Endodermal cell (in vitro differentiated cells): ENCODE data around the gene DERA. TPM values are rescaled to one million over a fixed set of nuclear protein-coding genes. Genes with fewer than 3 reads are reported as not detected.

Source experiments
- DNase-seq: peaks from one replicate; pipeline ENCODE4 v3.0.0-alpha.2; 2017
- H3K27ac ChIP-seq: 2 replicates; pipeline ENCODE4 v1.5.1; 2013; ENCODE audit warnings: mild to moderate bottlenecking, low read depth, low read length, moderate library complexity
- H3K27me3 ChIP-seq: 2 replicates; pipeline ENCODE4 v1.6.1; 2013; ENCODE audit warnings: mild to moderate bottlenecking, low read length, moderate library complexity; ENCODE audit not compliant: insufficient read depth, control insufficient read depth, poor library complexity, severe bottlenecking
- H3K36me3 ChIP-seq: 2 replicates; pipeline ENCODE4 v1.7.0; 2013; ENCODE audit warnings: mild to moderate bottlenecking, low read length, moderate library complexity; ENCODE audit not compliant: control insufficient read depth, insufficient read depth
- H3K4me1 ChIP-seq: one replicate; pipeline ENCODE4 v1.7.0; 2013; ENCODE audit warnings: low read length; ENCODE audit not compliant: control insufficient read depth, insufficient read depth
- H3K4me3 ChIP-seq: 2 replicates; pipeline ENCODE4 v1.5.1; 2013; ENCODE audit warnings: mild to moderate bottlenecking, low read length, moderate library complexity
- H3K9ac ChIP-seq: 2 replicates; pipeline ENCODE4 v1.6.1; 2013; ENCODE audit warnings: mild to moderate bottlenecking, low read length, moderate library complexity; ENCODE audit not compliant: poor library complexity, severe bottlenecking; ENCODE audit errors: extremely low read depth
- H3K9me3 ChIP-seq: 2 replicates; pipeline ENCODE4 v1.6.1; 2013; ENCODE audit warnings: mild to moderate bottlenecking, low read length, moderate library complexity; ENCODE audit not compliant: control insufficient read depth
- H3K27ac Mint-ChIP-seq: 2 replicates; pipeline ENCODE4 v1.8.0; 2020; ENCODE audit warnings: mixed read lengths
- H3K27me3 Mint-ChIP-seq: 2 replicates; pipeline ENCODE4 v1.8.0; 2021; ENCODE audit warnings: mild to moderate bottlenecking, mixed read lengths; ENCODE audit not compliant: insufficient read depth
- H3K36me3 Mint-ChIP-seq: 2 replicates; pipeline ENCODE4 v1.8.0; 2020; ENCODE audit warnings: low read depth, mixed read lengths
- H3K4me1 Mint-ChIP-seq: 2 replicates; pipeline ENCODE4 v1.8.0; 2020; ENCODE audit warnings: mixed read lengths
- H3K4me3 Mint-ChIP-seq: 2 replicates; pipeline ENCODE4 v1.8.0; 2020; ENCODE audit warnings: mild to moderate bottlenecking, moderate library complexity, mixed read lengths
- H3K9me3 Mint-ChIP-seq: 2 replicates; pipeline ENCODE4 v1.8.0; 2020; ENCODE audit warnings: mild to moderate bottlenecking, mixed read lengths
- CTCF ChIP-seq: fragments of 200-600 bp; sonication (generic); conservative IDR thresholded peaks from 2 replicates; pipeline ENCODE4 v1.5.0; 2021; ENCODE audit warnings: antibody characterized with exemption, mild to moderate bottlenecking
- WGBS, 2 experiments: methylation state at CpG; one replicate each; pipeline versions ENCODE4 v1.1.5 to v1.1.7; 2013; ENCODE audit warnings: missing lambda C conversion rate in 2 of 2, mixed read lengths in 1 of 2; ENCODE audit not compliant: insufficient coverage in 1 of 2, insufficient read length in 1 of 2; 5-methylcytosine and 5-hydroxymethylcytosine counted together
- total RNA-seq, 2 donors: library from RNA; stranded (reverse); fragmentation: NEBNext Ultra II Directional in 1 of 2; extraction: Animal tissue kit (Norgen Biotek cat#: 25700) in 1 of 2; gene quantifications; 2 replicates in 1 of 2; 3 replicates in 1 of 2; pipeline ENCODE4 v1.2.1, GENCODE V29; 2021

DERA gene
- total RNA-seq, 2 donors from 2014 or later: 81.7 to 125 TPM

- no peak for TF ChIP-seq CTCF
- Mint-ChIP-seq H3K36me3 (peaks cover 77% of the 10 kb centered on the region), H3K4me3 (no peak overlapping the region), H3K27me3 (no peaks in the 10 kb centered on the region), H3K4me1 (no peaks in the 10 kb centered on the region), H3K9me3 (peaks cover 71% of the 10 kb centered on the region), H3K27ac (no peak overlapping the region)
- H3K4me1 ChIP-seq: no peaks in the 10 kb centered on the region
- H3K27me3 ChIP-seq: no peaks in the 10 kb centered on the region
- H3K36me3 ChIP-seq: peaks cover 65% of the 10 kb centered on the region
- 94 to 100% methylated on average over 1 of the region's 1 CpG for WGBS, 2 experiments
- no peak for DNase-seq
- peak overlapping the region; percentile 57 for H3K4me3 ChIP-seq
- no peak overlapping the region for H3K9ac ChIP-seq
- H3K27ac ChIP-seq: no peak overlapping the region
- H3K9me3 ChIP-seq: peaks cover 72% of the 10 kb centered on the region
Measured at GRCh38 chr12:16021026-16021425, 109.9 kb downstream of the DERA start.

- Histone ChIP-seq H3K9ac (no peak overlapping the region), H3K4me1 (no peaks in the 10 kb centered on the region), H3K9me3 (peaks cover 67% of the 10 kb centered on the region), H3K4me3 (peak overlapping the region; percentile 9), H3K27ac (no peak overlapping the region), H3K36me3 (peaks cover 60% of the 10 kb centered on the region), H3K27me3 (no peaks in the 10 kb centered on the region)
- Mint-ChIP-seq H3K4me3 (no peak overlapping the region), H3K36me3 (peaks cover 75% of the 10 kb centered on the region), H3K4me1 (no peaks in the 10 kb centered on the region), H3K9me3 (peaks cover 68% of the 10 kb centered on the region), H3K27me3 (no peaks in the 10 kb centered on the region), H3K27ac (no peak overlapping the region)
- TF ChIP-seq CTCF: no peak
- 89 to 98% methylated on average over 1 to 2 of the region's 2 CpGs for WGBS, 2 experiments
- DNase-seq: no peak
Measured at GRCh38 chr12:16021676-16022075, 110.5 kb downstream of the DERA start.

GRCh38 chr12:16027002-16027401 lies 115.9 kb downstream of the DERA start:
- no peaks in the 10 kb centered on the region for H3K4me1 Mint-ChIP-seq
- 95 to 100% methylated on average over 1 to 2 of the region's 2 CpGs for WGBS, 2 experiments
- H3K27me3 Mint-ChIP-seq: no peaks in the 10 kb centered on the region
- H3K36me3 ChIP-seq: peaks cover 35% of the 10 kb centered on the region
- H3K36me3 Mint-ChIP-seq: peaks cover 53% of the 10 kb centered on the region
- H3K9me3 ChIP-seq: peaks cover 19% of the 10 kb centered on the region
- peaks cover 23% of the 10 kb centered on the region for H3K9me3 Mint-ChIP-seq
- H3K27me3 ChIP-seq: no peaks in the 10 kb centered on the region
- no peak overlapping the region for H3K4me3 ChIP-seq
- no peak for TF ChIP-seq CTCF
- no peak overlapping the region for H3K27ac Mint-ChIP-seq
- H3K27ac ChIP-seq: no peak overlapping the region
- no peaks in the 10 kb centered on the region for H3K4me1 ChIP-seq
- no peak overlapping the region for H3K4me3 Mint-ChIP-seq
- DNase-seq: no peak
- H3K9ac ChIP-seq: no peak overlapping the region
